DND-41 (cell line): Measurements from ENCODE around the gene S100A16.

Experiments used
- ATAC-seq: fragments of 200-7000 bp; cut with Tn5 transposase; 3 replicates; pipeline ENCODE4 v1.9.1; 2021; ENCODE audit warnings: low read depth; ENCODE audit not compliant: insufficient read depth
- DNase-seq: peaks from one replicate; pipeline ENCODE4 v3.0.0-alpha.2; 2020
- H2AFZ ChIP-seq: 2 replicates; pipeline ENCODE4 v1.6.0; 2012; ENCODE audit warnings: low read depth, low read length
- H3K27ac ChIP-seq: 2 replicates; pipeline ENCODE4 v1.5.1; 2012; ENCODE audit warnings: low read length, inconsistent platforms
- H3K27me3 ChIP-seq: fragments of 200-600 bp; sonication (generic); 2 replicates; pipeline ENCODE4 v1.6.0; 2012; ENCODE audit warnings: low read length, mild to moderate bottlenecking, inconsistent platforms; ENCODE audit not compliant: insufficient read depth, poor library complexity
- H3K36me3 ChIP-seq: 2 replicates; pipeline ENCODE4 v1.5.1; 2012; ENCODE audit warnings: low read length, inconsistent platforms; ENCODE audit not compliant: insufficient read depth
- H3K4me1 ChIP-seq: 2 replicates; pipeline ENCODE4 v1.5.1; 2012; ENCODE audit warnings: mild to moderate bottlenecking, low read length; ENCODE audit not compliant: insufficient read depth
- H3K4me2 ChIP-seq: 2 replicates; pipeline ENCODE4 v1.6.0; 2012; ENCODE audit warnings: mild to moderate bottlenecking, moderate library complexity, low read length, inconsistent platforms; ENCODE audit not compliant: insufficient read depth
- H3K4me3 ChIP-seq, 2 experiments: fragments of 200-600 bp in 1 of 2; shearing (Covaris generic) in 1 of 2; 2 replicates each; pipeline ENCODE4 v1.5.1; 2012 to 2016; ENCODE audit warnings: inconsistent platforms in 2 of 2, low read length in 2 of 2, mild to moderate bottlenecking in 2 of 2, low read depth in 1 of 2, moderate library complexity in 1 of 2
- H3K79me2 ChIP-seq: 2 replicates; pipeline ENCODE4 v1.6.0; 2012; ENCODE audit warnings: low read length, inconsistent platforms; ENCODE audit not compliant: insufficient read depth
- H3K9ac ChIP-seq: 2 replicates; pipeline ENCODE4 v1.6.0; 2012; ENCODE audit warnings: low read depth, mild to moderate bottlenecking, inconsistent platforms, low read length, moderate library complexity
- H3K9me3 ChIP-seq: 2 replicates; pipeline ENCODE4 v1.5.1; 2012; ENCODE audit warnings: low read length, moderate library complexity, mild to moderate bottlenecking, inconsistent platforms; ENCODE audit not compliant: insufficient read depth, severe bottlenecking
- H4K20me1 ChIP-seq: 2 replicates; pipeline ENCODE4 v1.6.0; 2012; ENCODE audit warnings: low read length; ENCODE audit not compliant: insufficient read depth
- CTCF ChIP-seq: IDR thresholded peaks from 2 replicates; pipeline ENCODE4 v1.5.1; 2012; ENCODE audit warnings: borderline replicate concordance, low read length, moderate library complexity, mild to moderate bottlenecking; ENCODE audit not compliant: poor library complexity, severe bottlenecking; ENCODE audit errors: extremely low read depth
- EZH2 ChIP-seq: IDR thresholded peaks from 3 replicates; pipeline ENCODE4 v1.6.1; 2012; ENCODE audit warnings: borderline replicate concordance, low read depth, mild to moderate bottlenecking, moderate library complexity, low read length, inconsistent platforms; ENCODE audit not compliant: severe bottlenecking

Gene S100A16

GRCh38 chr1:153568367-153569099 lies 44.4 kb downstream of the S100A16 start:
- H3K79me2 ChIP-seq: no peaks in the 10 kb centered on the region
- peak overlapping the region; percentile 65 for H3K4me2 ChIP-seq
- no peaks in the 10 kb centered on the region for H3K27me3 ChIP-seq
- H2AFZ ChIP-seq: peak overlapping the region; percentile 89
- H3K4me1 ChIP-seq: peaks cover 14% of the 10 kb centered on the region
- ATAC-seq (peak; percentile 65), DNase-seq (peak; percentile 78)
- no peaks in the 10 kb centered on the region for H3K9me3 ChIP-seq
- H3K9ac ChIP-seq: peak overlapping the region; percentile 20; the same call in 1 of the 2 replicates
- no peaks in the 10 kb centered on the region for H4K20me1 ChIP-seq
- peak overlapping the region in 1 of 2 experiments; percentile 39; a peak in 2 of 4 replicates for H3K4me3 ChIP-seq
- no peak overlapping the region for H3K27ac ChIP-seq
- TF ChIP-seq CTCF (peak; percentile 99), EZH2 (no peak)
- no peaks in the 10 kb centered on the region for H3K36me3 ChIP-seq

- Histone ChIP-seq H2AFZ (peak overlapping the region; percentile 89; the same call in 1 of the 2 replicates), H3K4me1 (peaks cover 14% of the 10 kb centered on the region), H4K20me1 (no peaks in the 10 kb centered on the region), H3K27ac (no peak overlapping the region), H3K4me3 (no peak overlapping the region), H3K79me2 (no peaks in the 10 kb centered on the region), H3K36me3 (no peaks in the 10 kb centered on the region), H3K27me3 (no peaks in the 10 kb centered on the region), H3K9ac (no peak overlapping the region), H3K9me3 (no peaks in the 10 kb centered on the region), H3K4me2 (no peak overlapping the region)
- ATAC-seq: no peak
- DNase-seq: no peak
- TF ChIP-seq CTCF (no peak), EZH2 (no peak)
These were observed 45.1 kb downstream of the S100A16 start for GRCh38 chr1:153567621-153568366.

DNA sequence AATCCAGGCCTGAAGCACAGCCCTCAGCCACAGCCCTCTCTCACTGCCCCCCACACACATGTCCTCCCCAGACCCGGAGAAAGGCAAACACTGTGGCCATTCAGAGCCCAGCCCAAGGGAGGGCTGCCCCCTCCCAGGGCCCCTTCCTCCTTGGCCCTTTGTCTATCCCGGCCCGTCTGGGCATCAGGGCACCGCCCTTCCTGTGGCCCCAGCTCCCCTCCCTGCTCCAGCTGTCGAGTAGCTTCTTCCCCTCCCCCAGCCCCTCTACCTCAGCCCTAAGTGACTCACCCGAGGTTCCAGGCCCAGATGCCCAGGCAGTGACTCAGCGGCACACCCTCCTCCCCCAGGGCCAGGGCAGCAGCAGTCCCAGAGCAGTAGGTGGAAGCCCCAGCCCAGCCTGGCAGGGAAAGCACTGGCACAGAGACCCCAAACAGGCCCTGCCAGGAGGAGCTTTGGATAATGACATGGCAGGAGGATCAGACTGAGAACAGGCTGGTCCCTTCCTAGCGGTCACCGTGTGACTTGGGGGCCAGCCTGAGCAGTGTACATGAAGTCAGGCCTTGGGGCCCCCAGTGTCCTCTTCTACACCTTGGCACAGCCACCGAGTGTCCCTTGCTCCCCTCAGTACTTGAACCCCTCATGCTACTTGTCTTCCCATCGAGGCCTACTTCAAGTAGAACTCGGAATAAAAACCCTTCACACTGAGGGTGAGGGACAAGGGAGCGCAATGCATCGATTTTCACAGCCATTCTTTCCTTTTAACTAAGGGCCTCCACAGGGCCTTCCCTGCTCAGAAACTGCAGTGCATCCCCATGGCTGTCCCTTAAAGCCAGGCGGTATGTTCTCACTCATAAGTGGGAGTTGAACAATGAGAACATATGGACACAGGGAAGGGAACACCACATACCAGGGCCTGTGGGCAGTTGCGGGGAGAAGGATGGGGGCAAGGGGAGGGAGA lies 46.2 kb downstream of the S100A16 start:
- H3K4me1 ChIP-seq: peaks cover 14% of the 10 kb centered on the region
- H3K9me3 ChIP-seq: no peaks in the 10 kb centered on the region
- no peaks in the 10 kb centered on the region for H3K27me3 ChIP-seq
- DNase-seq: peak; percentile 77
- no peak overlapping the region for H2AFZ ChIP-seq
- H3K4me2 ChIP-seq: no peak overlapping the region
- TF ChIP-seq CTCF: no peak
- no peak for TF ChIP-seq EZH2
- no peak overlapping the region for H3K9ac ChIP-seq
- no peaks in the 10 kb centered on the region for H3K79me2 ChIP-seq
- H3K36me3 ChIP-seq: no peaks in the 10 kb centered on the region
- H3K27ac ChIP-seq: no peak overlapping the region; the same call in 1 of the 2 replicates
- H4K20me1 ChIP-seq: no peaks in the 10 kb centered on the region
- peak; percentile 86 for ATAC-seq
- H3K4me3 ChIP-seq: no peak overlapping the region
